Measurements from ENCODE around the gene GRID1.

Gene GRID1

GRCh38 chr10:86353506-86354485, 12.8 kb downstream of the GRID1 start:
- DNase-seq, result no peak

- DNase-seq, result no peak
These were observed 15.7 kb downstream of the GRID1 start for GRCh38 chr10:86350897-86351296.

- DNase-seq, result no peak
These were observed 16.5 kb downstream of the GRID1 start for GRCh38 chr10:86349940-86350630.

DNA sequence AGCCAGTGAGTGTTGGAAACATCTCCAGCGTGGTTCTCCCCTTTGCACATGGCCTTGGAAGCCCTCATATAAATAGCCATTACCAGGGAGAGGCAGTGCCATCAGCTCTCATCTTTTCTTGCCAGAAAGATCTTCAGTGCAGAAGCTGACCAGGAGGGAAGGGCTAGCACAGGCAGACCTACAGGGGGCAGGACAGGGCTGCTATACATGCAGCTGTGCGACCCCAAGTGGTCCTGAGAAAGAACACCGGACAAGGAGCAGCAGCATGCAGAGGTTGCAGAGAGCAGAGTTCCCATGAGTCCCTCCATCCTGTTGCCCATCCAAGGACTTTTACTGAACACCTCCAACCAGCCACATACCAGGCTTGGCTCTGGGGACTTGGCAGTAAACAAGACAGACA, 17.1 kb downstream of the GRID1 start:
- DNase-seq, result no peak

DNA sequence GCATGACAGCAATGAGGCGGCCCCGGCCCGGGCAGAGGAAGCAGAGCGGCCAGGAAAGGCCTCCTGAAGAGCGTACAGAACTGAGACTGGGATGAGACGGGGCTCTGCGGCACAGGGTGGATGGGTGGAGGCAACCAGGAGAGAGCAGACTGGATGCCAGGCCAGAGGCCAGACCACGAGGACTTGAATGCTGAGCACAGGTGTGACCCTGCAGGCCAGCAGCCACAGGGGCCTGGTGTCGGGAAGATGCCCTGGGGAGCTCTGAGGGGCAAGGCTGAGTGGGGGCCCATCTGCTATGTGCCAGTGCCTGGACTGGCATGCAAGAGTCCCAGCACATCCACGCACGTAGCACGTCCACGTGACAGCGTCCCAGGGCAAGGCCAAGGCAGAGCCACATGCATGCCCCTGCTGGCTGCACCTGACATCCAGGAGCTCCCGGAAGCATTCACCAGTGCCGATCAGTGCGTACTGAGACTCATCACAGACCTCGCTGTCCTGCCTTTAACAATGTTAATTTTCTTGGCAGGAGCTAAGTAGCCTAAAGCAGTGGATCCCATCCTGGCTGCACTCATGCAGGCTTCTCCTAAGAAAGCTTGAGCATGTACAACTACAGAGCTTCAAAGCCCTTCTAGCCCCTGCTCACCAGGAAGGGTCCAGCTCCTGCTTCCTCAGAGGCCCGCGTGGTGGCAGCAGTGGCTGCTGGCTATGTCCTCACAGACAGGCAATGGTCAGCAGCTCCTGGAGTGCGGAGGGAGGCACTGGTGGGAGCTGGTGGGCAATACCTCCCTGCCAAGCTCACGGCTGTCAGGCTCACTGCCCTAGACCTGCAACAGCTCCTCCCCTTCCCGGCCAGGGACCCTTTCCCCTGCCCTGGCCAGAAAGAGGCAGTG, 18.0 kb downstream of the GRID1 start:
- no peak for DNase-seq

GRCh38 chr10:86347856-86348255, 18.7 kb downstream of the GRID1 start:
- DNase-seq, result no peak

DNA sequence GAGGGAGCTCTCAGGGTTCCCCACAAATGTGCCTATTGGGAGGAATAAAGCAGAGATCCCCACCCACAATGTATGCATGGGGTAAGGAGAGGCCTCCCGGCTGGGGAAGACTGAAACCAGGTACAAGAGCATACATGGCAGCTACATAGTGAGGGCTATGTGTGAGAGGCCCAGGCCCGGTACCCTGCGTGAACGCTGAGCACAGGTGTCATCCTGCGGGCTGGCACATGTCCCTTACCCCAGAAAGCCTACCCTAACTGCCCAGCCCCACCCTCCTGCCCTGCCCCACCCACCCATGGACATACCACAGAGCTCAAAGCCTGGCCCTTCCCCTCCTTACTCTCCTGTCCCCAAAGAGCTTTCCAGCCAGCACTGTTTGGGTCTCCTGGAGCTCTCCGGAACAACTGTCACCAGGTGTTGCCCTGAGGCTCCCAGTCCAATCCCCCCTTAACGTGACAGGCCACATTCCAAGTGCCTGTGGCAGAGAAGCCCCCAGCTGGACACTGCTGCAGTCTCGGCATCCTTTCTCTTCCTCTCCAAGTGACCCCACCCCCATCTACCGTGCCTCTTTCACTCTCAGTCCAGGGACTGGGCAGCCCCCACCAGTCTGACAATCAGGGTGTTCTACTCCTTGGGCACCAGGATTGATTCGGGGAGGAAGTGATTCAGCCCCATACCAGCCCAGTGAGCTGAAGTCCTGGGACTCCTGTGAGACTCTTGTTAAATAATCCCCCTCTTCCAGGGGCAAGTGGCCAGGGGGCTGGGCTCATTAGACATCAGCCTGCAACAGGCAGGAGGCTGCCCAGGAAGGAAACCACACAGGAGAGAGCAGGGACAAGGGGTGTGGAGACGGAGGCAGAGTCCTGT, 19.6 kb downstream of the GRID1 start:
- no peak for DNase-seq

GRCh38 chr10:86345859-86346798, 20.5 kb downstream of the GRID1 start:
- DNase-seq, result no peak

DNA sequence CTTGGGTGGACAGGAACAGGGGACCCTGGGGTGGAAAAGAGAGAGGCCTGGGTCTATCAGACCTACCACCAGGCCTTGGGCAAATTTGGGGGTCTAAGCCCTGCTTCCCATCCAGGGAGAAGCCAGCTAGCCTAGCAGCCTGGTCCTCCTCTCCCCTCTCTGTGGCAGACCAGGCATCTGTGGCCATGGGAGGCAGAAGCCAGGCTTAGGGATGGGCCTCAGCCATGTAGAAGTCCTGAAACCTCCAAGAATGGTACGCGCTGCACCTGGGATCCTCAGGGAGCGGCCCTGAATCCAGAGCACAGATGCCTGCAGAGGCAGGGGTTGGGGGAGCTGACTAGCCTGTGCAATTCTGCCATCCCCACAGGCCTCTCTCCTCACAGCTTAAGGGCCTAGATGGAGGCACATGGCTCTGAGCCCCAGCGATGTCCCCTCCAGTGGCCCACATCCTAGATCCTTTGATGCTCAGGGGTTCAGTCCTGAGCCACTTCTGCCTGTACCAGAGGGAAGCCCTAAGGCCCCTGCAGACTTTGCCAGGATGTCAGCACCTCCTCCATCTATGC, 21.2 kb downstream of the GRID1 start:
- no peak for DNase-seq

GRCh38 chr10:86344714-86345161, 21.9 kb downstream of the GRID1 start:
- DNase-seq, result no peak

DNA sequence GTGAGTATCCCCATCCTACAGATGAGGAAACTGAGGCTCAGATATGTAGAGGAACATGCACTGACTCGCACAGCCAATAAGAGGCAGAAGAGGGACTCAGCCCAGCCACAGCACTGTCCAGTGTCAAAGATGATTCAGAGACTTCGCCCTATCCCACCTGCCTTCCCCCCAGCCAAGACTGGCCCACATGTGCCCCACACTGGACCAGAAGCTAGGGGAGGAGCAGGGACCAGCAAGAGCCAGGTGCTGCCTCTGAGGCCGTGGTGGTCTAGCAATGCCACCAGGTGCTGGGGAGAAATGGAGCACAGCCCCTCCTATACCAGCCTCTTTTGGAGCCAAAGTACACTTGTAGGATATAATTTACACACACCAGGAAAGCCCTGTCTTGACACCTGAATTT, 22.3 kb downstream of the GRID1 start:
- no peak for DNase-seq

DNA sequence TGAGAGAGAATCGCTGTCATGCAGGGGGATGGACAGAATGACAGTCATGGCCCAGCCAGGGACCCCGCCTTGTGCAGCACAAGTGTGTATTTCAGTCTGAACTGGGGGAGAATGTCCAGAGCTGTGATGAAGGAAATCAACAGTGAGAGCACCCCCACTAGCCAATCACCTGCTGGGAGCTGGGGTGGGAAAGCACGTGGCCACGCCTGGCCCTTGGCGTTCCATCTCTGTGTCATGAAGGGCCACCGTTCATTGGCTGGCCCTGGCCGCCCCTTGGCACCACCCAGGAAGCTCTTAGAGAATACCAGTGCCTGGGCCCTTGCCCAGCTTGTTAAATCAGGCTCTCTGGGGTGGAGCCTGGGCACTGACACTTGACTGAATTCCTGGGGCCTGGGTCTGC, 22.8 kb downstream of the GRID1 start:
- DNase-seq, result no peak

- no peak for DNase-seq
These were observed 24.3 kb downstream of the GRID1 start for GRCh38 chr10:86342111-86342863.

DNA sequence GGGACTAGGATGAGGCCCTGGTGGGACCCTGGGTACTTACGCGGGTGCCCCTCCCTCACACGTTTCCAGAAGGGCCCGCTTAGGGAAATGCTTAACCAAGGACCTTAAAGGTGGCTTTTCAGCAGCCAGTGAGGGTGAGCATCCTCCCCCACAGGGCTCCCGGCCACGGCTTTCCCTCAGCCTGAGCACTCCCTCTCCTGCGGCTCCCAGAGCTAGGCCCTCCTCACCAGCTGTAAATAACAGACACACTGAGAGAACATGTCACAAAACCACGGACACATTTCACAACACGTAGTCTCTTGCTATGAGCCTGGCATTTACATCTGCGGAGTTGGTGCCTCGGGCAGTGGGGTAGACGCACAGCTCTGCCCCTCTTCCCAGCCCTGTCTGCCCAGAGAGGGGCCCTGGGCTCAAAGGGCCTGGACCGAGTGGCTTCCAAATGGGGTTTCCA, 25.2 kb downstream of the GRID1 start:
- DNase-seq, result no peak

DNA sequence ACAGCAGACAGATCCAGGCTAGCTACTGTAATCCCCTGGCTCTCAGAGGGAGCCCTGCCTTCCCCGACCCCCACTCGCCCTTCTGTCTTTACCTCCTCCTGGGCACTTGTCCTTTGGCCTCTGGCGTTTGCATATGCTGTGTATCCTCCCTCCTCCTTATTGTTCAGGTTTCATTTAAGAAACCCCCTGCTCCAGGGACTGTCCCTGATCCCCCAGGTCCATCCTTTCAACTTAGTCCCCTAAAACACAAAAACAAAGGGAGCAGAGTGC, 25.7 kb downstream of the GRID1 start:
- no peak for DNase-seq

DNA sequence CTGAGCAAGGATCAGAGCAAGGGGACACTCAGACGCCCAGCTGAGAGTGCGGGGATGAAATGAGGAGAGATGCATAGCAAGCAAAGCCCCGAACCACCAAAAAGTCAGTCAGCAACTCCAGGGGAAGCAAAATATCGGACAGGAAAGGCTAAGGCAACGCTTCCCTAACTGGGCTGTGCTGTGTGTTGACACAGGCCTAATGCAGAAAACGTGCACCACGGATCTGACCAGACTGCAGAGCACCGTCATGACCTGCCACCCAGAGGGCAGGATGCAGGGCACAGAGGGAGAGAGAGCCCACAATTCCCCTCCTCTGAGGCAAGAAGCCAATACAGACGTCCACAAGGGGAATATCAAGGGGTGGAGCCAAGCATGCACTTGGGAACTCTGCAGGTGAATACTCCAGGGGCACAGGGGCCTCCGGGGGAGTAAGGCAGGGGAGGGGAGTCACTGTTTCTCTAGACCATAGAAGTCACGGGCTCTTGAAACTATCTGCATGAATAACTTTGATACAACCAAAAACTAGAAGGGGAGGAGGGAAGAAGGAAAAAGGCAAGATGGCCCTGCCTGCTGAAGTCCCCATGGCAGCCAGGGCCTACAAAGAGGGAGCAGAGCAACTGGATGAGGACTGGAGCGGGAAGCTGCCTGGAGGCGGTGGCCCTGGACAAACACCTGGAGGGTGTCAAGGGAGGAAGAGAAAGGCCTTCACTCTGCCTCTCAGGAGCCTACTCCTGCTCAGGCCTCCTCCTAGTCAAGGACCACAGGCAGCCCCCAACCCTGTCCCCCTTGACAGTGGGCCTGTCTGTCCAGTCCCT, 26.2 kb downstream of the GRID1 start:
- DNase-seq, result no peak

- no peak for DNase-seq
These were observed 27.2 kb downstream of the GRID1 start for GRCh38 chr10:86339226-86339865.

DNA sequence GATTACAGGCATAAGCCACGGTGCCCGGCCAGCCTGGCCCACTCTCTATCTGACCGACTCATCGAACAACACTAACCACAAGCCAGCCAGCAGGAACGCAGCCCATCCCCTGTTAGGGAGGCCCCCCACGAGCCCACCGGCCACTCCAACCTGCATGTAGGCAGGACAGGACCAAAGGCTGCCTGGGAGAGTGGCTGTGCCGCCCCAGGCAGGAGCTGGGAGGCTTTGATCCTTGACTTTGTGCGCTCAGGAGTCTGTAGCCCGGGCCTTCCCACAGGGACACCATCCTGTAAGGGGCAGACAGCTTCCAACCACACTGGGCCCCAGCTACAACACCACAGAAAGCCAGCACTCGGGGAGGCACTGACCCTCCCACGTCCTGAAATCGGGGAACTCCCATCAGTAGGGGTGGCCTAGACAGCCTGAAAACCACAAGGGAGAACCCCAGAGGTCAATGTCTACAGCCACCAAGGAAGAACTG, 29.4 kb downstream of the GRID1 start:
- no peak for DNase-seq

All from NCI-H774 (cell line).